OCI-LY1 (cell line): ENCODE results near the gene TTYH3.
"Not testable (repeated sequence)": the region's sequence is repeated elsewhere in the genome, so short reads cannot be mapped to it uniquely, and the experiment has no call there.

Experiments
- H2AFZ ChIP-seq: fragments of 200-600 bp; sonication (generic), shearing (Covaris generic); 2 replicates; pipeline ENCODE4 v1.6.0; 2014; ENCODE audit warnings: antibody characterized with exemption, mild to moderate bottlenecking, low read length
- H3F3A ChIP-seq: fragments of 200-600 bp; sonication (generic), shearing (Covaris generic); 2 replicates; pipeline ENCODE4 v1.6.0; 2014; ENCODE audit warnings: mild to moderate bottlenecking, antibody characterized with exemption, low read length, moderate library complexity; ENCODE audit not compliant: insufficient read depth
- H3K27ac ChIP-seq: fragments of 200-600 bp; sonication (generic); 2 replicates; pipeline ENCODE4 v1.5.1; 2014; ENCODE audit warnings: low read length, mixed run types, mild to moderate bottlenecking, low read depth; ENCODE audit not compliant: poor library complexity, severe bottlenecking
- H3K27me3 ChIP-seq: fragments of 200-600 bp; sonication (generic); 2 replicates; pipeline ENCODE4 v1.6.0; 2014; ENCODE audit warnings: antibody characterized with exemption, mild to moderate bottlenecking, low read length, moderate library complexity; ENCODE audit not compliant: insufficient read depth
- H3K36me3 ChIP-seq: fragments of 200-600 bp; sonication (generic); 2 replicates; pipeline ENCODE4 v1.6.1; 2014; ENCODE audit warnings: mild to moderate bottlenecking, antibody characterized with exemption, low read length, moderate library complexity, mixed read lengths; ENCODE audit not compliant: insufficient read depth
- H3K4me1 ChIP-seq: fragments of 200-600 bp; sonication (generic); 2 replicates; pipeline ENCODE4 v1.5.1; 2014; ENCODE audit warnings: mild to moderate bottlenecking, low read length, moderate library complexity; ENCODE audit not compliant: insufficient read depth, severe bottlenecking
- H3K4me2 ChIP-seq: fragments of 200-600 bp; sonication (generic), shearing (Covaris generic); 2 replicates; pipeline ENCODE4 v1.6.1; 2014; ENCODE audit warnings: low read length
- H3K4me3 ChIP-seq: fragments of 200-600 bp; sonication (generic); 2 replicates; pipeline ENCODE4 v1.5.1; 2014; ENCODE audit warnings: low read length, low read depth, mild to moderate bottlenecking, mixed read lengths; ENCODE audit not compliant: poor library complexity, severe bottlenecking
- H3K79me2 ChIP-seq: fragments of 200-600 bp; shearing (Covaris generic); 2 replicates; pipeline ENCODE4 v1.6.1; 2016; ENCODE audit warnings: mixed run types, low read length, mixed read lengths; ENCODE audit not compliant: insufficient read depth
- H3K9ac ChIP-seq: fragments of 200-600 bp; sonication (generic), shearing (Covaris generic); 2 replicates; pipeline ENCODE4 v1.6.1; 2014; ENCODE audit warnings: mild to moderate bottlenecking, low read length, mixed read lengths
- H3K9me2 ChIP-seq: fragments of 200-600 bp; sonication (generic), shearing (Covaris generic); 2 replicates; pipeline ENCODE4 v1.6.1; 2014; ENCODE audit warnings: low read depth, mild to moderate bottlenecking, low read length, mixed read lengths
- H3K9me3 ChIP-seq: fragments of 200-600 bp; shearing (Covaris generic); 2 replicates; pipeline ENCODE4 v1.6.1; 2014; ENCODE audit warnings: low read length, mixed read lengths
- H4K20me1 ChIP-seq: fragments of 200-600 bp; sonication (generic), shearing (Covaris generic); 2 replicates; pipeline ENCODE4 v1.6.0; 2016; ENCODE audit warnings: mild to moderate bottlenecking, low read length; ENCODE audit not compliant: insufficient read depth
- EZH2 ChIP-seq: fragments of 200-600 bp; sonication (generic), shearing (Covaris generic); IDR thresholded peaks from 2 replicates; pipeline ENCODE4 v1.8.0; 2017; ENCODE audit warnings: borderline replicate concordance, mixed run types, mild to moderate bottlenecking, antibody characterized with exemption, low read length, moderate library complexity, mixed read lengths
- TF ChIP-seq, protein P1 (sequence below): fragments of 200-600 bp; sonication (generic), shearing (Covaris generic); IDR thresholded peaks from 2 replicates; pipeline ENCODE4 v1.5.1; 2017; ENCODE audit warnings: mild to moderate bottlenecking, antibody characterized with exemption, low read length, moderate library complexity, mixed read lengths

TTYH3 gene

GRCh38 chr7:2675256-2675764 is 43.5 kb downstream of the TTYH3 start:
- no peaks in the 10 kb centered on the region for H3F3A ChIP-seq
- no peak overlapping the region for H3K4me3 ChIP-seq
- H3K36me3 ChIP-seq, result no peaks in the 10 kb centered on the region; the same call in 1 of the 2 replicates
- H2AFZ ChIP-seq, result no peak overlapping the region
- H3K9ac ChIP-seq, result no peak overlapping the region
- H3K27me3 ChIP-seq, result peaks cover 6% of the 10 kb centered on the region; the same call in 1 of the 2 replicates
- TF ChIP-seq, protein P1, sequence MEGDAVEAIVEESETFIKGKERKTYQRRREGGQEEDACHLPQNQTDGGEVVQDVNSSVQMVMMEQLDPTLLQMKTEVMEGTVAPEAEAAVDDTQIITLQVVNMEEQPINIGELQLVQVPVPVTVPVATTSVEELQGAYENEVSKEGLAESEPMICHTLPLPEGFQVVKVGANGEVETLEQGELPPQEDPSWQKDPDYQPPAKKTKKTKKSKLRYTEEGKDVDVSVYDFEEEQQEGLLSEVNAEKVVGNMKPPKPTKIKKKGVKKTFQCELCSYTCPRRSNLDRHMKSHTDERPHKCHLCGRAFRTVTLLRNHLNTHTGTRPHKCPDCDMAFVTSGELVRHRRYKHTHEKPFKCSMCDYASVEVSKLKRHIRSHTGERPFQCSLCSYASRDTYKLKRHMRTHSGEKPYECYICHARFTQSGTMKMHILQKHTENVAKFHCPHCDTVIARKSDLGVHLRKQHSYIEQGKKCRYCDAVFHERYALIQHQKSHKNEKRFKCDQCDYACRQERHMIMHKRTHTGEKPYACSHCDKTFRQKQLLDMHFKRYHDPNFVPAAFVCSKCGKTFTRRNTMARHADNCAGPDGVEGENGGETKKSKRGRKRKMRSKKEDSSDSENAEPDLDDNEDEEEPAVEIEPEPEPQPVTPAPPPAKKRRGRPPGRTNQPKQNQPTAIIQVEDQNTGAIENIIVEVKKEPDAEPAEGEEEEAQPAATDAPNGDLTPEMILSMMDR, result no peak
- no peak for TF ChIP-seq EZH2
- no peak overlapping the region for H3K4me2 ChIP-seq
- no peak overlapping the region for H3K27ac ChIP-seq
- H4K20me1 ChIP-seq, result no peaks in the 10 kb centered on the region
- no peaks in the 10 kb centered on the region for H3K4me1 ChIP-seq
- H3K79me2 ChIP-seq, result no peaks in the 10 kb centered on the region
- H3K9me3 ChIP-seq, result 0 out of 2 replicates have a peak, but pooled peaks cover 2% of the 10 kb centered on the region
- no peaks in the 10 kb centered on the region for H3K9me2 ChIP-seq

DNA sequence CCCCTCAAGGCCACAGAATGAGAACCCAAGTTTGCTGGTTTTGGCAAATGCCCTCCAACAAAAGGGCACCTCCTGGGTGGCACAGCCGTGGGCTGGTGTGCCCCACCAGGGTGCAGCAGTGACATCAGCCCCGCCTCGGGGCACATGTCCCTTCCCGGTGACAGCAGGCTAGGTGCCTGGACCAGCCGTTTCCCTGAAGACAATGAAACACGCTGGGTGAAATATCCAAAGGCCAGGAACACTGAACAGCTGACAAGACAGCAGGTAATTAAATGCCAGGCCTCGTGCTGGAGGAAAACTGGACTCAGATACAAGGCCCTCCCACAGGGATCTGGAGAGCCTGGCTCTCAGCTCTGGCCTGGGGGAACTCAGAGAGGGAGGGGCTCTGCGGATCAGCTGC is 44.8 kb downstream of the TTYH3 start:
- not testable (repeated sequence) for H3F3A ChIP-seq, H3K4me3 ChIP-seq, H3K27me3 ChIP-seq, H3K9ac ChIP-seq, H3K36me3 ChIP-seq, H3K4me2 ChIP-seq, H3K4me1 ChIP-seq, H4K20me1 ChIP-seq, H3K27ac ChIP-seq, H3K9me2 ChIP-seq, H2AFZ ChIP-seq, H3K79me2 ChIP-seq, H3K9me3 ChIP-seq

DNA sequence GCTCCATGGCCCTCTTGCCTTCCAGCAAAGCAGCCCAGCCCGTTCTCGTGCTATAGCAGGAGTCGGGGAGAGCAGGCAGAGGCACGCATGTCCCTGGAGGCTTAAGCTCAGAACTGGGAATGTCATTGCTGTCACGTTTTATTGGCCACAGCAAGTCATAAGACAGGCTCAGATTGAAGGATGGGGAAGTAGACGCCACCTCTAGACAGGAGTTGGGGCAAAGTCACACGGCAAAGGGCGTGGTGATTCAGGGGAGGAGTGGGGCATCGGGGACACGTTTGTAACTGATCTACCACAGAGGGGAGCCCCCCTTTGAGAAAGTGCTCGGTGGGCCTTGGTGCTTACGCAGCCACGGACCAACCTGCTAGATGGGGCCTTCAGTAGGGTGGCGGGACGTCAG is 46.7 kb downstream of the TTYH3 start:
- H3K79me2 ChIP-seq, H3K4me2 ChIP-seq, H3K9me3 ChIP-seq, H3F3A ChIP-seq, H3K9ac ChIP-seq, H3K4me1 ChIP-seq, H3K27ac ChIP-seq, H2AFZ ChIP-seq, H3K27me3 ChIP-seq, H3K4me3 ChIP-seq, H3K9me2 ChIP-seq, H4K20me1 ChIP-seq, H3K36me3 ChIP-seq: not testable (repeated sequence)

DNA sequence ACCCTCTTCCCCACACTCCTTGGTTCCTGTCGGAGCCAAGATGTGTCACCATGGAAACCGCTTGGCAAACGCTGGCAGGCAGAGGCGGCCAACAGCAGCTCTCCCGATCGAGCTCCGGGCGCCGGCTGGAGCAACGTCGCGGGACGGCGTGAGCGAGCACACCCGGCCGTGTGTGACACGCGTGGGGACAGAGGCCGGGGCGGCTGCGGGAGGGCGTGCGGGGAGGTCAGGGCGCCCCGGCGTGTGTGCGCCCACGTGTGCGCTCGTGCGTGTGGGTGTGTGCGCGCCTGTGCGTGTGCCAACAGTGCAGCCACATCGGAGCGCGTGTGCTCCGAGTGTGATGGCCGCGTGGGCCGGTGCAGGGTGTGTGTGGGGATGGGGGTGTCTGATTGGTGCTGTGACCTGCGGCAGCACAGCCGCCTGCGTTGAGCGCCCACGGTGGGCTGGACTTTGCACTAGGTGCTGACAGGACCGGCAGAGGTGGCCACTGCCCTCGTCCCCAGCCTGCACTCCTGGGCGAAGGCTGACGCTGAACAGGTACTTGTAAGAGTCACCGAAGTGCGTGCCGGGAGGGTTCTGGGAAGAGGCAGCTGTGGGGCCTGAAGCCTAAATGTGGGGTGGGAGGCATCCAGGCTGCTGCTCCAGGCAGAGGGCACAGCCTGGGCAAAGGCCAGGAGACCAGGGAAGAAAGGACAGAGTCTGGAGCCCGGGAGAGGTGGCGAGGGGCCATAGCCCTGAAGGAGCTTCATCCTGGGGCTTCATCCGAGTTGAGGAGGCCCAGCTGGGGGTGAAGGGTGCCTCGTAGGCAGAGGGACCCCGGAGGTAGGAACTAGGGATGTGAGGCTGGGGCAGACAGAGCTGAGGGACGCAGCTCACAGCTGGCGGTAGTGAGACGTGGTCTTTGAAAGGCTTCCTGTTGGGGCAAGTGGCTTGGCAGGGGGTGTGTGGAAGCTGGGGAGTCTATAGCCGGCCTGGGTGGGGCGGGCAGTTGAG is 47.6 kb downstream of the TTYH3 start:
- not testable (repeated sequence) for H3K27me3 ChIP-seq, H3F3A ChIP-seq, H3K9ac ChIP-seq, H4K20me1 ChIP-seq, H3K79me2 ChIP-seq, H3K4me2 ChIP-seq, H3K9me3 ChIP-seq, H2AFZ ChIP-seq, H3K4me1 ChIP-seq, H3K4me3 ChIP-seq, H3K9me2 ChIP-seq, H3K27ac ChIP-seq, H3K36me3 ChIP-seq
